Skeletal muscle satellite cell (primary cell): ENCODE data around the gene FUCA1.
A peak's percentile ranks its signal among the peaks of the same experiment; 100 is the strongest.

ENCODE experiments used
- H3K27me3 ChIP-seq: 2 replicates; pipeline ENCODE4 v1.7.0; 2013; ENCODE audit warnings: low read length; ENCODE audit not compliant: control insufficient read depth, insufficient read depth
- H3K36me3 ChIP-seq: 2 replicates; pipeline ENCODE4 v1.7.0; 2013; ENCODE audit warnings: mild to moderate bottlenecking, control low read depth, low read length; ENCODE audit not compliant: insufficient read depth
- H3K4me1 ChIP-seq: 2 replicates; pipeline ENCODE4 v1.7.0; 2013; ENCODE audit warnings: low read length; ENCODE audit not compliant: control insufficient read depth, insufficient read depth
- H3K4me2 ChIP-seq: 2 replicates; pipeline ENCODE4 v1.7.0; 2013; ENCODE audit warnings: mild to moderate bottlenecking, low read length
- H3K4me3 ChIP-seq: 2 replicates; pipeline ENCODE4 v1.7.0; 2013; ENCODE audit warnings: low read length
- H3K9ac ChIP-seq: 2 replicates; pipeline ENCODE4 v1.7.0; 2013; ENCODE audit warnings: mild to moderate bottlenecking, low read depth, low read length, moderate library complexity
- H3K9me3 ChIP-seq: replicated peaks from 2 replicates; pipeline ENCODE4 v1.7.0; 2013; ENCODE audit warnings: mild to moderate bottlenecking, control low read depth, low read length

The FUCA1 gene

DNA sequence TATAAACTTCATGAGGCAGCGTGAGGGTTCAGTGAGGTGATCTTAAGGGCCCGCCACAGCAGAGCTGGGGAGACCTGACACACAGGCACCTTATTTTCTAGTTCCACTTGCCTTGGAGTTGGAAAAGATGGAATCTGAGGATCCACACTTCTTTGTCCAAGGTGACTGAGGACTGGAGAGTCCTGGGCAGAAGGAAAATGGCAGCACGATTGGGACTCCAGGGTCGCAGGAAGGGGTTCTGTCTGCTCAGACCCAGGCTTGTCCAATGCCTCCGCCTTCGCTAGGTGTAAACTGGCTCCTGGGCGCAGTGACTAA lies 68.9 kb downstream of the FUCA1 start:
- H3K9me3 ChIP-seq = no peaks in the 10 kb centered on the region
- H3K4me1 ChIP-seq = peaks cover 20% of the 10 kb centered on the region
- H3K27me3 ChIP-seq = no peaks in the 10 kb centered on the region
- H3K4me3 ChIP-seq = peak overlapping the region; percentile 96
- peak overlapping the region; percentile 83 for H3K9ac ChIP-seq
- peaks cover 39% of the 10 kb centered on the region for H3K36me3 ChIP-seq
- peak overlapping the region; percentile 97 for H3K4me2 ChIP-seq

DNA sequence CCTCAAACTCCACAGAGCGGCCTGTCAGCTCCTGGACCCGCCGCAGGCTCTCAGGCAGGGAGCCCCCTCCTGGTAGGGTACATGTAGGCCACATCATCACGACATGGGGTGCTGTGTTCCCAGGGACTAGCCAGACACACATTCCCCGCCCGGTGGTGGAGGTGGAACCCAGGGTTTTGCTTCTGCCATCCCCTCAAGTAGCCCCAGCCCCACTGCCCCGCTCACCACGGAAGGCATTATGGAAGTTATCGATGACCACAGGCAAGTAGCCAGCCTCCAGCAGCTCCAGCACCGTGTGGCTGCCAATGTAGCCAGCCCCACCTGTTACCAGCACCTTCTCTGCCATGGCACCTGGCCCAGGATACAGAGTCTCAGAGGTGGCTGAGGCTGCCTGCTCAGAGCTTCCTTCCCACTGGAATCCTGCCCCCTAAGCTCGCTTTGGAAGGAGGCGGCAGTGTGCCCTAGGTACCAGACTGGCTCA lies 69.4 kb downstream of the FUCA1 start:
- no peaks in the 10 kb centered on the region for H3K27me3 ChIP-seq
- peaks cover 40% of the 10 kb centered on the region for H3K36me3 ChIP-seq
- peak overlapping the region; percentile 97 for H3K4me2 ChIP-seq
- H3K4me3 ChIP-seq = no peak overlapping the region
- H3K9me3 ChIP-seq = no peaks in the 10 kb centered on the region
- H3K9ac ChIP-seq = peak overlapping the region; percentile 83
- H3K4me1 ChIP-seq = peaks cover 20% of the 10 kb centered on the region

DNA sequence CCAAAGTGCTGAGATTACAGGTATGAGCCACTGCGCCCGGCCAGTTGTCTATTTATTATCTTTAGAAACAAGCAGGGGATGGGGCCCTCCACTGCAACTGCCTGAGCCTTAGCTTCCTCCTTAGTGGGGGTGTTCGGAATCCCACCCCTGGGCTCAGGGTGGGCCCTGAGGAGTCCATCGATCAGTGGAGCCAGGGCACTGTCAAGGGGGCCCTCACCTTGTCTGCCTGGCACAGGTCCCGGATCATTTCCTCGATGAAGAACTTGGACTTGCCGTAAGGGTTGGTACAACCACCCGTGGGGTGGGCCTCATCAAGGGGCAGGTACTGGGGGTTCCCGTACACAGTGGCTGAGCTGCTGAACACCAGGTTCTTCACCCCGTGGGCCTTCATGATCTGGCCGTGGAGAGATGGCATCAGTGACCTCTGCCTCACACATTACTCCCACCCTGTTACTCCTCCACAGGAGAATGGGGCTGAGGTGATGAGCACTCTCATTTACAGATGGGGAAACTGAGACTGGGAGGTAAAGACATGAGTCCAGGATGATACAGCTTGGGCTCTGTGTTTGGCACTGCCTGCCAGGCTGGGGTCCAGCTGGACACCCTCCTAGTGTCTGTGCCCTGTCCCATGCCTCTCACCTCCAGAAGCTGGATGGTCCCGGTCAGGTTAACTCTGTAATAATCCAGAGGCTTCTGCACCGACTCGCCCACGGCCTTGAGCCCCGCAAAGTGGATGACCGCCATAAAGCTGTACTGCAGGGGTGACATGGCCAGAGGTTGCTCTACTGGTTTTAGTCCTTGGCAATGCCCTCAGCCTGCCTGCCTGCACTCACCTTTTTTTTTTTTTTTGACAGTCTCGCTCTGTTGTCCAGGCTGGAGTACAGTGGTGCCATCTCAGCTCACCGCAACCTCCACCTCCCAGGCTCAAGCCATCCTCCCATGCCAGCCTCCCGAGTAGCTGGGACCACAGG lies 70.3 kb downstream of the FUCA1 start:
- no peaks in the 10 kb centered on the region for H3K9me3 ChIP-seq
- no peak overlapping the region for H3K9ac ChIP-seq
- H3K27me3 ChIP-seq = no peaks in the 10 kb centered on the region
- H3K4me3 ChIP-seq = no peak overlapping the region
- H3K36me3 ChIP-seq = peaks cover 50% of the 10 kb centered on the region
- H3K4me2 ChIP-seq = no peak overlapping the region
- H3K4me1 ChIP-seq = peaks cover 27% of the 10 kb centered on the region

DNA sequence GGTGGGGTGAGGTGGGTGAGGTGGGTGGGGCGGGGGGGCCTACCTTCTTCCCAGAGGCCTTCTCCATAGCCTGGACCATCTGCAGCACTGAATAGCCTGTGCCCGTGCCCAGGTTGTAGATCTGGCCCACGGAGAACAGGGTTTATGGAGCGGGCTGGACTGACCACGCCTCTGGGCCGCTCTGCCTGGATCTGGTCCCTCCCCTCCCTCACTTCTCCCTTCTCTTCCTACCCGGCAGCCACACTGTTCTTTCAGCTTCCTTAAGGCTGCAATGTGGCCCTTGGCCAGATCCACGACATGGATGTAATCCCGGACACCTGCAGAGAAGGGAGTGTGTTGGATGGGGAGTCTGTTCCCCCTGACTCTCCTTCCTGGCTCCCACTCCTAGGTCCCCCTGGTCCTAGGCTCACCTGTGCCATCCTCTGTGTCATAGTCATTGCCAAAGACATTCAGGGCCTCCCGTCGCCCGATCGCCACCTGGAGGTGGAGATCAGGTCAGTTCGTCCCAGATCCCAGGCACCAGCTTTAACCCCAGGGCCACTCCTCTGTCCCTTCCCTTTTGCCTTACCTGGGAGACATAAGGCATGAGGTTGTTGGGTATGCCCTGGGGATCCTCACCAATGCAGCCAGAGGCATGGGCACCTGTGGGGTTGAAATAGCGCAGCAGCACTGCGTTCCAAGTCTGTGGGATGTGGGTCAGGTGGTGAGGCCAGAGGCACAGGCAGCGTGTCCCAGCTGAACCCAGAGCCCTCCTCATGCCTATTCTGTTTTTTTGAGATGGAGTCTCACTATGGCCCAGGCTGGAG lies 71.4 kb downstream of the FUCA1 start:
- Histone ChIP-seq H3K4me2 (no peak overlapping the region), H3K27me3 (no peaks in the 10 kb centered on the region), H3K36me3 (peaks cover 50% of the 10 kb centered on the region), H3K4me1 (peaks cover 33% of the 10 kb centered on the region), H3K9me3 (no peaks in the 10 kb centered on the region), H3K9ac (no peak overlapping the region), H3K4me3 (no peak overlapping the region)

DNA sequence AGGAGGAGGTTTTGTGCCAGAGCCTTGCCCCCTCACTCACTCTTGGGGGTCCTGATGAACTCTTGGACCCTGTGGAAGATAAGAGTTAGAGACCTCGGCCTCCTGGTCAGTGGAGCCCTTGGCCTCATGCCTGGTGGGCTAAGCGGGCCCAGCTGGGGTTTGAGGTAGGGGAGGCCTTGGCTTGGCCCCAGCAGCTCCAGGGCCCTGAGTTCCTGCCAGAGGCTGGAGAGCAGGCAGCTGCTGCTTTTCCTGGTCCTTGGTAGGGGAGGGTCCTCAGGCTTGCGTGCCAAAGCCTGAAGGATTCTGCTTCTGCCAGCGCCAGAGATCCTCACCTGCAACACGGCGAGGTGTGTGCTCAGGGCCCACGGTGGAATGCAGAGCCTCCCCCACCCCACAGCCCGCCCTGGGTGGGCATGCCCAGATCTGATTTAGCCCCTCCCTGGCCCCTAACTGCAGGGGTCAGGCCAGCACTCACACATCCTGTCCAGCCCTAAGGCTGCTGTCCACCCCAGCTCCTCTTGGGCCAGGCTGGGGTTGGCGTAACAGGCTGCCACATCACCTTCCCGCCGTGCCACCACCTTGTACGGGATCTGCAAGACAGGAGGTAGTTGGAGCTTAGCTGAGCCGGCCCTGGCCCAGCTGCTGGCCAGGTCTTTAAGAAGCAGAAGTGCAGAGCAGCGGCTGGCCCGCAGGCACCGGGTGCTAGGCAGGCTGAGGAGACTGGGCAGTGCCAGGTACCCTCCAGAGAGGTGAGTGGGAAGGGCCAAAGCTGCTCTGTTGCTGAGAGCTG lies 72.2 kb downstream of the FUCA1 start:
- Histone ChIP-seq H3K9ac (no peak overlapping the region), H3K4me1 (peaks cover 26% of the 10 kb centered on the region)

More for the DNA sequence above, 72.2 kb downstream of the FUCA1 start:
- Histone ChIP-seq H3K4me2 (no peak overlapping the region), H3K36me3 (peaks cover 50% of the 10 kb centered on the region), H3K4me3 (no peak overlapping the region), H3K27me3 (no peaks in the 10 kb centered on the region), H3K9me3 (no peaks in the 10 kb centered on the region)
